ENCODE measurements around the gene SLC45A3.

Gene SLC45A3

DNA sequence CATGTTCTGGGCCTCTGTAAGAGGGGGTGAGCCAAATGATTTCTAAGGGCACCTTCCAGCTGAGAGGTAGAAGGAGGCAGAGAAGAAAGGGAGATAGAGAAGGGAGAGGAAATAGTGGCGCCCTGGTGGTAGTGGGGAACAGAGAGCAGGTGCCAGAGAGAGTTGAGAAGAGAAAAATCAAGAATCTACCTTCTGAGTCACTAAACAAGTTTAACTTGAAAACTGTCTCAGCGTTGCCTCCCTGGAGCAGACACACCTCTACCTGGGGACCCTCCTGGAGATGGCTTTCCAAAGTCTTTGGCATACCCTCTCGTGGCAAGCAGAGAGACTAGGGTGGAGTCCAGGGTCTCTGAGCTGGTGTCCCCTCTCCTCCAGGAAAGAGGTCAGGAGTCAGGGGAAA lies 1.1 kb upstream of the SLC45A3 start:
- Histone ChIP-seq H3K9me3 (ENCODE audit: control insufficient read depth, low read length) (no peaks in the 10 kb centered on the region), H3K4me1 (ENCODE audit: control insufficient read depth, insufficient read depth, low read length, poor library complexity, severe bottlenecking) (peaks cover 10% of the 10 kb centered on the region), H3K36me3 (ENCODE audit: control insufficient read depth, insufficient read depth, low read length) (no peaks in the 10 kb centered on the region), H3K4me3 (ENCODE audit: insufficient read depth, low read depth, low read length, poor library complexity, severe bottlenecking) (no peak overlapping the region), H3K27ac (ENCODE audit: insufficient read depth, low read length, poor library complexity, severe bottlenecking) (no peak overlapping the region), H3K27me3 (replicated peaks; ENCODE audit: control insufficient read depth, insufficient read depth, low read length, poor library complexity, severe bottlenecking) (no peaks in the 10 kb centered on the region)
- DNase-seq: no peak

DNA sequence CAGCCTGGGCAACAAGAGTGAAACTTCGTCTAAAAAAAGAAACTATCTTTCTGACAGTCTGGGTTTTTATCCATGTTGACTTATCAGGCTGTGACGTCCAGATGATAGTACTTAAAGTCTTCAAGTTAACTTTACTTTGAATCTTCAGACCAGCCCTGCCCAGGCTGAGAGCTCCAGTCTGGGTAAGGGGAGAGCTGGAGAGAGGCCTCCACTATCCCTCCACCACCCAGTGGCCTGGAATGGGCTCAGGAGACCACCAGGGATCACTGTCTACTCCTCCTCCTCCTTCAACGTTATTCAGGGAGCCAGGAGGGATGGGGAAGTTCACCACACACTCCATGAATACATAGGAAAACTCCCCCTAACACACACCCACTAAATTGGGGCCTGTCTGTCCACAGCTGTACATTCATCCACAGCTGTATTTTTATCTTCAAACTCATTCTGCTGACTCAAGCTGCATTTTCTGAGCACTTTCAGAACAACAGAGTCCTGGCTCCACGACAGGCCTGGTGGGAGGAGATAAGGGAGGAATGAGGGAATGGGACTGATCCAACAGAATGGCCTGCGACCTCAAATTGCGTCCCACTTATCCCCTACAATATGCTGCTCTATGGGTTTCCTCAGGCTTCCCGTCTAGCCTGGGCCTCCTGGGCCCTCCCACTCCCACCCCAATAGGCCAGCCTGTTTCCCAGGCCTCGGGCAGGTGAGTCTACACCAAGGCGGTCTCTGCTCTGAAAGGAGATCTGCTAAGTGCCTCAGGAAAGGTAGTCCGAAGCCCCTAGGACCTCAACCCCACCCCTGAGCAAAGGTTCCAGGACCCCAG lies 1.8 kb downstream of the SLC45A3 start:
- Histone ChIP-seq H3K4me3 (ENCODE audit: insufficient read depth, low read depth, low read length, poor library complexity, severe bottlenecking) (no peak overlapping the region), H3K27me3 (replicated peaks; ENCODE audit: control insufficient read depth, insufficient read depth, low read length, poor library complexity, severe bottlenecking) (no peaks in the 10 kb centered on the region)
- DNase-seq: no peak

DNA sequence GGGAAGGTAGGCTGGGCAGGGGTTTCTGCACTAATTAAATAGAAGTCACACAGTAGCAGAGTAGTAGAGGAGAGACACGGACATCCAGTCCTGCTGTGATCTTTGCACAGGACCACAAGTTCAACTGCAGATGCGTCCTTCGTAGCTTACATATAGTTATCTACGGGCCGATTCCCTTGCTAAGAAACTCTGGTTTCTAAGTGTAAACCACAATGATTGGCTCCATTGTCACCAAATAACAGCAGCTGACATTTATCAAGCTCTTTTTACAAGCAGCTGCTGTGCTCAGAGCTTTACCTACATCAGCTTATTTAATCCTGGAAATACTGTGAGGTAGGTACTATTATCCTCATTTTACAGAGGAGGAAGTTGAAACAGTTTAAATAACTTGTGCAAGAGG lies 3.1 kb downstream of the SLC45A3 start:
- no peak overlapping the region for H3K4me3 ChIP-seq (ENCODE audit: insufficient read depth, low read depth, low read length, poor library complexity, severe bottlenecking)
- no peaks in the 10 kb centered on the region for H3K9me3 ChIP-seq (ENCODE audit: control insufficient read depth, low read length)
- peaks cover 10% of the 10 kb centered on the region for H3K4me1 ChIP-seq (ENCODE audit: control insufficient read depth, insufficient read depth, low read length, poor library complexity, severe bottlenecking)
- DNase-seq: no peak
- H3K36me3 ChIP-seq (ENCODE audit: control insufficient read depth, insufficient read depth, low read length): no peaks in the 10 kb centered on the region
- H3K27ac ChIP-seq (ENCODE audit: insufficient read depth, low read length, poor library complexity, severe bottlenecking): no peak overlapping the region
- H3K27me3 ChIP-seq (replicated peaks; ENCODE audit: control insufficient read depth, insufficient read depth, low read length, poor library complexity, severe bottlenecking): no peaks in the 10 kb centered on the region

More for the DNA sequence above, 1.8 kb downstream of the SLC45A3 start:
- H3K27ac ChIP-seq (ENCODE audit: insufficient read depth, low read length, poor library complexity, severe bottlenecking): no peak overlapping the region
- H3K9me3 ChIP-seq (ENCODE audit: control insufficient read depth, low read length): no peaks in the 10 kb centered on the region
- peaks cover 10% of the 10 kb centered on the region for H3K4me1 ChIP-seq (ENCODE audit: control insufficient read depth, insufficient read depth, low read length, poor library complexity, severe bottlenecking)
- H3K36me3 ChIP-seq (ENCODE audit: control insufficient read depth, insufficient read depth, low read length): no peaks in the 10 kb centered on the region

DNA sequence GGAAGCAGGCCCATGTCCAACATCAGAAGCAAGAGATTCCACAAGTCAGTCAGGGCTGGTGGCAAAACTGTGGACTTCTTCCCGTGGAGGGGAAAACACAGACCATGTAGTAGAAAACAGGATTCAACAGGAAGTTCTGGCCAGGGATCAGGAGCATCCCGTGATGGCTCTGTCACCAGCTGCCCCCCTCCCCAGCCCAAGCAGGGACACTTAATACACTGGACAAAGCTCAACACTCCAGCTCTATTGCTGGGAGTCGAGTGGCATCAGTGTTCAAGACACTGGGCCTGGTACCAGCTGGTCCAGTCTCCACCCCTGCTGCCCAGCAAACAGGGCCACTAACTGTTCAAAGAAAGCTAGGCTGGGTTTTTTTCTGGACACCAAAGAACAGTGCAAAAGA lies 3.7 kb downstream of the SLC45A3 start:
- no peaks in the 10 kb centered on the region for H3K36me3 ChIP-seq (ENCODE audit: control insufficient read depth, insufficient read depth, low read length)
- no peaks in the 10 kb centered on the region for H3K9me3 ChIP-seq (ENCODE audit: control insufficient read depth, low read length)
- H3K4me3 ChIP-seq (ENCODE audit: insufficient read depth, low read depth, low read length, poor library complexity, severe bottlenecking): no peak overlapping the region
- H3K4me1 ChIP-seq (ENCODE audit: control insufficient read depth, insufficient read depth, low read length, poor library complexity, severe bottlenecking): peaks cover 10% of the 10 kb centered on the region
- H3K27ac ChIP-seq (ENCODE audit: insufficient read depth, low read length, poor library complexity, severe bottlenecking): no peak overlapping the region
- DNase-seq: no peak
- no peaks in the 10 kb centered on the region for H3K27me3 ChIP-seq (replicated peaks; ENCODE audit: control insufficient read depth, insufficient read depth, low read length, poor library complexity, severe bottlenecking)

DNA sequence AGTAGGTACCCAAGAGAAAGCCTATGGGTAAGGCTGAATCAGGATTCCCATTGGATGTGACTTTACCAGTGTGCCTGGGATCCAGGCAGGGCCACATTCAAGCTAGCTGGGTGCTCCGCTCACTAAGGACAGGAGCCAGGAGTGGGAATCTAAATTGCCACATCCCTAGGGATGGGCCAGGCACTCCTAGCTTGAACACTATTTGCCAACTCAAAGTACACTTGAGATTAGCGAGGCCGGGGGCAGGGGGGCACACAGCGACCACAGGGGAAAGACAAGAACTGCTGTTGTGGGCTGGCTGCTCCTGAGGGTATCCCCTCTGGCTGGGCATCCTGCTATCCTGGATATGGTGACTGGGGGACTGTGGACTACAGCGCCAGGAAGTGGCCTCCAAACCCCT lies 4.3 kb downstream of the SLC45A3 start:
- Histone ChIP-seq H3K27me3 (replicated peaks; ENCODE audit: control insufficient read depth, insufficient read depth, low read length, poor library complexity, severe bottlenecking) (no peaks in the 10 kb centered on the region), H3K36me3 (ENCODE audit: control insufficient read depth, insufficient read depth, low read length) (no peaks in the 10 kb centered on the region), H3K4me1 (ENCODE audit: control insufficient read depth, insufficient read depth, low read length, poor library complexity, severe bottlenecking) (peaks cover 10% of the 10 kb centered on the region)

DNA sequence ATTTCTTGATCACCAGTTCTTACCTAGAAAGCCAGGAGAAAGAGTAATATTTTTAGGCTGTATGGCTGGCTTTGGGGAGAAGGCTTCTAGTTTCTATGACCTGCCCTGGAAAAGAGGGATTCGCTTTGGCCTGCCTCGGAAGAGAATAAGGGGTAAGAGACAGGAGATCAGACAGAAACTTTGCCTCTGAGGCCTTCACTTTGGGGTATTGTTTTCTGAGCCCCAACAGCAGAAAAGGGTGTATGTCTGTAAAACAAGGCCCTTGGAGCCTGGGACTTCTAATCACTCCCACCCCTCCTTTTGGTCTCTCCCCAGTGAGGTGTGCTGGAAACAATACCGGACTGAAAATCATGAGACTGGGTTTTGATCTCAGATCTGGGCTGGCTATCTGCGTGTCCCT lies 5.1 kb downstream of the SLC45A3 start:
- no peaks in the 10 kb centered on the region for H3K36me3 ChIP-seq (ENCODE audit: control insufficient read depth, insufficient read depth, low read length)
- DNase-seq: no peak
- H3K27me3 ChIP-seq (replicated peaks; ENCODE audit: control insufficient read depth, insufficient read depth, low read length, poor library complexity, severe bottlenecking): no peaks in the 10 kb centered on the region
- peaks cover 8% of the 10 kb centered on the region for H3K4me1 ChIP-seq (ENCODE audit: control insufficient read depth, insufficient read depth, low read length, poor library complexity, severe bottlenecking)
- H3K27ac ChIP-seq (ENCODE audit: insufficient read depth, low read length, poor library complexity, severe bottlenecking): no peak overlapping the region
- no peak overlapping the region for H3K4me3 ChIP-seq (ENCODE audit: insufficient read depth, low read depth, low read length, poor library complexity, severe bottlenecking)
- no peaks in the 10 kb centered on the region for H3K9me3 ChIP-seq (ENCODE audit: control insufficient read depth, low read length)

More for the DNA sequence above, 4.3 kb downstream of the SLC45A3 start:
- H3K4me3 ChIP-seq (ENCODE audit: insufficient read depth, low read depth, low read length, poor library complexity, severe bottlenecking): no peak overlapping the region
- DNase-seq: no peak
- H3K27ac ChIP-seq (ENCODE audit: insufficient read depth, low read length, poor library complexity, severe bottlenecking): no peak overlapping the region
- no peaks in the 10 kb centered on the region for H3K9me3 ChIP-seq (ENCODE audit: control insufficient read depth, low read length)

DNA sequence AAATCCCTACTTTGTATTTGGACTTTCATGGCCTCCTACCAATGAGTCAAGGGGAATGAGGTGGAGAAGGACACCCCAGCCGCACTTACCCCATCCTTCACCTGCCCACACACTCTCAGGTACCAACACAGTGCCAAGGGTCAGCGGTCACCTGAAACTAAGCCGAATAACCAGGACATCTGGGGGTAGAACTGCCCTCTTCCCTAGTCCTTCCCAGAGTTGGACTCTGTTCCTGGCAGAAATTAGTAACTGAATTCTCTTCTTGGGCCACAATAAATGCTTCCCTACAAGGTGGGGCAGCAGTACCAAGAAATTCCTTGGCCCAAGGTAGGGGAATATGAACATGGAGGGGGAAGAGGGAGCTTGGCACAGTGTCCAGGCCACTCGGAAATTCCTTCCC lies 7.3 kb downstream of the SLC45A3 start:
- peaks cover 6% of the 10 kb centered on the region for H3K27me3 ChIP-seq (replicated peaks; ENCODE audit: control insufficient read depth, insufficient read depth, low read length, poor library complexity, severe bottlenecking)
- H3K36me3 ChIP-seq (ENCODE audit: control insufficient read depth, insufficient read depth, low read length): no peaks in the 10 kb centered on the region
- no peak for DNase-seq
- H3K27ac ChIP-seq (ENCODE audit: insufficient read depth, low read length, poor library complexity, severe bottlenecking): no peak overlapping the region
- no peaks in the 10 kb centered on the region for H3K4me1 ChIP-seq (ENCODE audit: control insufficient read depth, insufficient read depth, low read length, poor library complexity, severe bottlenecking)
- no peaks in the 10 kb centered on the region for H3K9me3 ChIP-seq (ENCODE audit: control insufficient read depth, low read length)
- H3K4me3 ChIP-seq (ENCODE audit: insufficient read depth, low read depth, low read length, poor library complexity, severe bottlenecking): no peak overlapping the region

DNA sequence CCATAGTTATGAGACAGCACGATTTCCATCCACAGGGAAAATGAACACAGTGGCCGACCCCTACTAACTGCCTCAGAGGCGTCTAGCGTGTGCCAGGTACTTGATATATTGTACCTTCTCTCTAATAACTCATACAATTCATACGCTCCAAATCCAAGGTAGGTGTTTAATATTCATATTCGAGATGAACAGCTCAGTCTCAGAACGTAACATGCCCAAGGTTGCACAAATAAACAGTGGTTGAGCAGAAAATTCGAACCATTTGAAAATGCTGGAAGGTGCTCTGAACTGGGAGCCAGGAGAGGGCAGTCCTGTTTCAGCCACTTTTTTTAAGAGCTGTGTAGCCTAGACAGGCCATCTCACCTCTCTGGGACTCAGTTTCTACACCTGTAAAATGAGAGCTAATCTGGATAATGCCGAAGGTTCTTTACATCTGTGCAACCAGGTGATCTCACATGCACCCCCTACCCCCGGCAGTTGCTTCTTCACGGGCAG lies 7.9 kb downstream of the SLC45A3 start:
- no peaks in the 10 kb centered on the region for H3K4me1 ChIP-seq (ENCODE audit: control insufficient read depth, insufficient read depth, low read length, poor library complexity, severe bottlenecking)
- DNase-seq: no peak
- H3K27me3 ChIP-seq (replicated peaks; ENCODE audit: control insufficient read depth, insufficient read depth, low read length, poor library complexity, severe bottlenecking): peaks cover 6% of the 10 kb centered on the region
- H3K4me3 ChIP-seq (ENCODE audit: insufficient read depth, low read depth, low read length, poor library complexity, severe bottlenecking): no peak overlapping the region
- no peak overlapping the region for H3K27ac ChIP-seq (ENCODE audit: insufficient read depth, low read length, poor library complexity, severe bottlenecking)
- no peaks in the 10 kb centered on the region for H3K36me3 ChIP-seq (ENCODE audit: control insufficient read depth, insufficient read depth, low read length)
- H3K9me3 ChIP-seq (ENCODE audit: control insufficient read depth, low read length): no peaks in the 10 kb centered on the region

DNA sequence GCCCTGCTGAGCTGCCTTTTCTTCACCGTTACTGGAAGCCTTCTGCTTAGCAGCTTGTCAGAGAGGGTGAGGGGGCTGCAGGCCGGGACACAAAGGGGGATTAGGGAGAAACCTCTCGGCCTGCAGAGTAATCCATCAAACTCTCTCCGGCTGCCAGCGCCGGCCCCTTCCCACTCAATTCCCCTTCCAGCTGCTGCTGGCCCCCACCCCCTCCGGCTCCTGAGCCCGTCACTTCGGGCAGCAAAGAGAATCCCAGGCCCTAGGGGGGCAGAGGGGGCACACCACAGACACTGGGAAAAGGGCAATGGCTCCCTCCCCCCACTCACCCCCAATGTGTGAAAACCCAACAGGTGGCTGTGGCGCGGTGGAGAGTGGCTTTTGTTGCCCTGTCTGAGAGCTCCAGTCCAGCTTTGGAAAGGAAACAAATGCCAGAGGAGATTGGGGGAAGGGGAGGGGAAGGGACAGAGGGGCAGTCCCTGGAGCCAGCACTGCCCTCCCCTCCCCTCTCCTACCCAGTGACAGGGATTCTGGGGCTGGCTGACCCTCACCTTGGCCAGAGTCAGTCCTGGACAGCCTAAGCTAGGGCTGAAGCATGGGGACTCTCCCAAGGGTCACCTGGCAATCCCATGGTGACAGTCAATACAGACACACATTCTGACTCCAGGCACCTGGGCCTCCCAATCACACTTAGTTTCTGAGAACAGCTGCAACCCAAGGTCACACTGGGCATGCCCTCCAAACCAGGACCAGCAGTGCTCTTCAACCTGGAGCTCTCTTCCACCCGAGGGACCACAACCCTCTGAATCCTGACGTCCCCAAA lies 9.5 kb downstream of the SLC45A3 start:
- peaks cover 6% of the 10 kb centered on the region for H3K27me3 ChIP-seq (replicated peaks; ENCODE audit: control insufficient read depth, insufficient read depth, low read length, poor library complexity, severe bottlenecking)
- H3K9me3 ChIP-seq (ENCODE audit: control insufficient read depth, low read length): no peaks in the 10 kb centered on the region
- H3K4me3 ChIP-seq (ENCODE audit: insufficient read depth, low read depth, low read length, poor library complexity, severe bottlenecking): no peak overlapping the region
- H3K4me1 ChIP-seq (ENCODE audit: control insufficient read depth, insufficient read depth, low read length, poor library complexity, severe bottlenecking): no peaks in the 10 kb centered on the region
- H3K27ac ChIP-seq (ENCODE audit: insufficient read depth, low read length, poor library complexity, severe bottlenecking): no peak overlapping the region
- no peak for DNase-seq
- H3K36me3 ChIP-seq (ENCODE audit: control insufficient read depth, insufficient read depth, low read length): no peaks in the 10 kb centered on the region

DNA sequence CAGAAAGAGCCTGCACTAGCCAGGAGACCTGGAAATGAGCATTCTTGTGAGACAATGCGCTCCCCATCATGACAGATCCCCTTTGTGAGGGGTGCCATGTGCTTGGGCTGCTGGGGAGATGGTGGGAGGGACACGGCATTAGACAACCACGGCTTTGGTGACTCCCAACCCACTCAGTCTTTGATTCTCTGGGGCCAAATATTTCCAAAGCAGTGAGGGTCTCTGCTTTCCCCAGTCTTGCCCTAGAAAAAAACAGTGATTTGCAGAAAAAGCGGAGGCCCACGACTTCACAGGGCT lies 10.2 kb downstream of the SLC45A3 start:
- Histone ChIP-seq H3K27ac (ENCODE audit: insufficient read depth, low read length, poor library complexity, severe bottlenecking) (no peak overlapping the region), H3K4me3 (ENCODE audit: insufficient read depth, low read depth, low read length, poor library complexity, severe bottlenecking) (no peak overlapping the region), H3K36me3 (ENCODE audit: control insufficient read depth, insufficient read depth, low read length) (no peaks in the 10 kb centered on the region), H3K27me3 (replicated peaks; ENCODE audit: control insufficient read depth, insufficient read depth, low read length, poor library complexity, severe bottlenecking) (peaks cover 6% of the 10 kb centered on the region), H3K9me3 (ENCODE audit: control insufficient read depth, low read length) (no peaks in the 10 kb centered on the region), H3K4me1 (ENCODE audit: control insufficient read depth, insufficient read depth, low read length, poor library complexity, severe bottlenecking) (no peaks in the 10 kb centered on the region)
- no peak for DNase-seq
